ENCODE results near the gene VPS39. TPM values are rescaled to one million over a fixed set of nuclear protein-coding genes. Genes with fewer than 3 reads are reported as not detected.

The VPS39 gene
- total RNA-seq, 1 donor from 2014 or later: 79.9 TPM

DNA sequence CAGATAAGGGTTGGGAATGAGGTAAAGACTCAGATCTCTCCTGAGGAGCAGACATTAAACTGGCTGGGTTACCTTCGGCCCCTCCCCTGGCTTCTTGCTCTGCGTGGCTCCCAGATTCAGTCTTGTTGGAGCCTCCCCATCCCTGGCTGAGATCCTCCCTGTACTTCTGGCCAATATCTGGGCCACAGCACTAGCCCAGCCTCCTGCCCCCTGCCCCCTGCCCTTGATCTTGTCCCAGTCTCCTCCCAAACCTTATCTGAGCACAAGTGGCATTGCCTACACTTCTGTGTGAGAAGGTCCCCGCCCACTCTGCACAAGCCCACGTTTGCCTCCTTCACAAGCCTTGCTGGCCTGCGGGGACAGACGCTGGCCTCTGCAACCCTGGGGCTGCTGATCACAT is 68.5 kb downstream of the VPS39 start:
- Histone ChIP-seq H3K9me3 (no peaks in the 10 kb centered on the region), H3K27me3 (ENCODE audit: low read depth) (no peaks in the 10 kb centered on the region), H3K36me3 (no peaks in the 10 kb centered on the region), H3K27ac (no peak overlapping the region), H3K4me1 (no peaks in the 10 kb centered on the region), H3K4me3 (no peak overlapping the region)
- no peak for ATAC-seq
- no peak for DNase-seq
- intact Hi-C loops (cut with DNase I): no loop called here
- TF ChIP-seq, protein P1, sequence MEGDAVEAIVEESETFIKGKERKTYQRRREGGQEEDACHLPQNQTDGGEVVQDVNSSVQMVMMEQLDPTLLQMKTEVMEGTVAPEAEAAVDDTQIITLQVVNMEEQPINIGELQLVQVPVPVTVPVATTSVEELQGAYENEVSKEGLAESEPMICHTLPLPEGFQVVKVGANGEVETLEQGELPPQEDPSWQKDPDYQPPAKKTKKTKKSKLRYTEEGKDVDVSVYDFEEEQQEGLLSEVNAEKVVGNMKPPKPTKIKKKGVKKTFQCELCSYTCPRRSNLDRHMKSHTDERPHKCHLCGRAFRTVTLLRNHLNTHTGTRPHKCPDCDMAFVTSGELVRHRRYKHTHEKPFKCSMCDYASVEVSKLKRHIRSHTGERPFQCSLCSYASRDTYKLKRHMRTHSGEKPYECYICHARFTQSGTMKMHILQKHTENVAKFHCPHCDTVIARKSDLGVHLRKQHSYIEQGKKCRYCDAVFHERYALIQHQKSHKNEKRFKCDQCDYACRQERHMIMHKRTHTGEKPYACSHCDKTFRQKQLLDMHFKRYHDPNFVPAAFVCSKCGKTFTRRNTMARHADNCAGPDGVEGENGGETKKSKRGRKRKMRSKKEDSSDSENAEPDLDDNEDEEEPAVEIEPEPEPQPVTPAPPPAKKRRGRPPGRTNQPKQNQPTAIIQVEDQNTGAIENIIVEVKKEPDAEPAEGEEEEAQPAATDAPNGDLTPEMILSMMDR (IDR thresholded peaks at IDR 0.05): no peak

DNA sequence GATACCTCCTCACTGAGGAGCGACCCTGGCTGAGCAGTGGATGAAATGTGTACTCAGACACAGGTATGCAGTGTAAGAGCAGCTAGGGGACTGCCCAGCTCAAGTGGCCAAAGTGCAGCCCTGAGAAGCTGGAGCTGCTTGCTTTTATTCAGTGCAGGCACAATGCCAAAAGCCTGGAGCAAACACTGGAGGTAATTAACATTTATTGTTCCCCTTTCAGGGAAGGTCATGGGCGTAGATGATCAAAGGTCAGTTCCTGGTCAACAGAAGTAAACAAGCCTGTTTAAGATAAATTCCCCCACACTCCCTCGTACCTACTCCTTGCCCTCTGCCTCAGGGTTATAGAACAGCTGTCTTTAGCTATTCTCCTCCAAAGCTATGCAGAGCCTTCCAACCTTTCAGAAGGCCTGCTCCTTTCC is 69.1 kb downstream of the VPS39 start:
- no peaks in the 10 kb centered on the region for H3K27me3 ChIP-seq (ENCODE audit: low read depth)
- intact Hi-C loops (cut with DNase I): no loop called here
- H3K4me1 ChIP-seq: no peaks in the 10 kb centered on the region
- peak in 1 of 2 donors; percentile 3 for ATAC-seq
- no peak overlapping the region for H3K27ac ChIP-seq
- TF ChIP-seq, protein P1 (IDR thresholded peaks at IDR 0.05): no peak
- no peak overlapping the region for H3K4me3 ChIP-seq
- no peaks in the 10 kb centered on the region for H3K36me3 ChIP-seq
- DNase-seq: no peak
- no peaks in the 10 kb centered on the region for H3K9me3 ChIP-seq

DNA sequence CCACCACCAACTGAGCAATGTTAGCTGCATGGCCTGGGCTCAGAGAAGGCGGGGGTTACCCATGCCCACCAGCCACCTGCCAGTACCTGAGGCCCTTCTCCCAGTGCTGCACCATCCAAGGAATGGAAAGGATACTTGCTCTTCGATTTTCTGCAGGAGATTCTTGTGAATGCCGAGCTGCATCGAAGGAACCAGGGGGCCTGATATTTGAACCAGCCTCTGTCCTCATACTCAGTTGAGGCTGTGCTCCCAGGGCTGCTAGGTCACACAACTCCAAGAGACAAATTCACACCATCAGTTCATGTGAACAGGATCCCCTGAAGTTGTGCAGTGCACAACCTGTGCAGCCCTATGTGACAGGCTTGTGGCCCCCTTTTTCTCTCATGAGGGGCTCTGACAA is 69.7 kb downstream of the VPS39 start:
- DNase-seq: no peak
- Histone ChIP-seq H3K4me1 (no peaks in the 10 kb centered on the region), H3K27ac (no peak overlapping the region)

DNA sequence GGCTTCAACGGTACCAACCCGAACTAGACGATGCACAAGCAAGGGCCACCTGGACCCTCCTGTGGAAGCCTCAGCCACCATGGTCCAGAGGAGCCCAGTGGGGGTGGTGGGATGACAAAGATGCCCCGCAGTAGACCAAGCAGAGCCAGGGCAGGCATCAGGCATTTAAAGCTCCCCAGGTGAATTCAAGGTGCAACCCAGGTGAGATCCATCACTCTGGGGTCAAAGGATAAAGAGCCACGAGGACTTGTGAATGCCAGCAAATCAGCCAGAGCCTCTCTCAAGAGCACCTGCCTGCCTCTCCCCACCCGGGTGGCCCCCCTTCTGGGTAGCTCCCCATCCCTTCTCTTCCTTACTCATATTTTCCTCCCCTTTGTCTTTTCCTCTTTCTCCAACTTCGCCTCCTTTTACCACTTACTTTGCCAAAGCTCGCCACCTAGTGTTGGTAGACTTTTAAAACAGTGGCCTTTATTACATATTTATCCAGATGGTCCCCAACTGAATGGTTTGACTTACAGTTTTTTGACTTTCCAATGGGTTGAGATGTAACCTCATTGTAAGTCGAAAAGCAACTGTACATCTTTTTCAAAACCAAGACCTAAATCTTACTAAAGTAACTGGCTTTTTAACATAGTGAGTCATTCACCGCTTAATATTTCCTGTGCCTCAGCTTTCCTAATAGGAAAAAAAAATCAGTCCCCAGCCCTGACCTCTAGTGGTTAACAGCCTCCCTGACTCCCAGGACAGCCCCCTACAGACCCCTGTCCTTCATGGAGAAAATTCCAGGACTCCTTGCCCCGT is 70.4 kb downstream of the VPS39 start:
- TF ChIP-seq, protein P1 (IDR thresholded peaks at IDR 0.05): peak; percentile 55
- Histone ChIP-seq H3K27me3 (ENCODE audit: low read depth) (no peaks in the 10 kb centered on the region), H3K9me3 (no peaks in the 10 kb centered on the region), H3K36me3 (no peaks in the 10 kb centered on the region), H3K4me3 (no peak overlapping the region), H3K27ac (no peak overlapping the region), H3K4me1 (no peaks in the 10 kb centered on the region)
- peak in 1 of 2 donors; percentile 43 for ATAC-seq
- intact Hi-C loops (cut with DNase I): no loop called here
- no peak for DNase-seq

More for the DNA sequence above, 69.7 kb downstream of the VPS39 start:
- Histone ChIP-seq H3K27me3 (ENCODE audit: low read depth) (no peaks in the 10 kb centered on the region), H3K9me3 (no peaks in the 10 kb centered on the region), H3K4me3 (no peak overlapping the region), H3K36me3 (no peaks in the 10 kb centered on the region)
- intact Hi-C loops (cut with DNase I): no loop called here
- no peak for ATAC-seq
- TF ChIP-seq, protein P1 (IDR thresholded peaks at IDR 0.05): no peak

DNA sequence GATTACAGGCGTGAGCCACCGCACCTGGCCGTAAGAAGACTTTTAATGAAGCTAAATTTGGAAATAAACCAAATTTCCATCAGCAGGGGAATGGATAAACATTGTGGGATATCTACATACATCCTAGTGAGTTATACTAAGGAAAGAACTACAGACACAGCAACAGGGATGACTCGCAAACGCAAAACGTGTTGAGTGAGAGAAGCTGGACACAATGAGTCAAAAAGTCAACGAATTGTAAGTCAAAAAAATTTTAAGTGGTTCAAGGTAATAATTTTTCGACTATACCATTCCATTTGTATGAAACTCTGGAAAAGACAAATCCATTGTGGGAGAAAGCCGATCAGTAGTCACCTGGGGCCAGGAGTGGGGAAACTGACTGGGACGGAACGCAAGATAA is 71.6 kb downstream of the VPS39 start:
- H3K27me3 ChIP-seq (ENCODE audit: low read depth): no peaks in the 10 kb centered on the region
- H3K9me3 ChIP-seq: no peaks in the 10 kb centered on the region
- no peaks in the 10 kb centered on the region for H3K4me1 ChIP-seq
- intact Hi-C loops (cut with DNase I): no loop called here
- ATAC-seq (no peak), DNase-seq (no peak)
- no peak overlapping the region for H3K4me3 ChIP-seq
- TF ChIP-seq, protein P1 (IDR thresholded peaks at IDR 0.05): no peak
- H3K36me3 ChIP-seq: no peaks in the 10 kb centered on the region
- H3K27ac ChIP-seq: no peak overlapping the region
